Nephron progenitor cell (in vitro differentiated cells): Measurements from ENCODE around the gene PDPK1.

Source experiments
- DNase-seq: peaks from one replicate; pipeline ENCODE4 v3.0.0; 2021
- H3K27ac Mint-ChIP-seq: 2 replicates; pipeline ENCODE4 v1.8.0; 2021; ENCODE audit warnings: mild to moderate bottlenecking, moderate library complexity, mixed read lengths
- H3K27me3 Mint-ChIP-seq: 2 replicates; pipeline ENCODE4 v1.8.0; 2021; ENCODE audit warnings: mild to moderate bottlenecking, low read depth, mixed read lengths; ENCODE audit not compliant: poor library complexity
- H3K36me3 Mint-ChIP-seq: 2 replicates; pipeline ENCODE4 v1.8.0; 2021; ENCODE audit warnings: low read depth, mixed read lengths
- H3K4me1 Mint-ChIP-seq: 2 replicates; pipeline ENCODE4 v1.8.0; 2021; ENCODE audit warnings: mixed read lengths
- H3K4me3 Mint-ChIP-seq: 2 replicates; pipeline ENCODE4 v1.8.0; 2021; ENCODE audit warnings: mild to moderate bottlenecking, moderate library complexity, mixed read lengths
- H3K9me3 Mint-ChIP-seq: 2 replicates; pipeline ENCODE4 v1.8.0; 2021; ENCODE audit warnings: mild to moderate bottlenecking, moderate library complexity, mixed read lengths
- CTCF ChIP-seq: fragments of 200-600 bp; sonication (generic); IDR thresholded peaks from 2 replicates; pipeline ENCODE4 v1.5.0; 2021; ENCODE audit warnings: antibody characterized with exemption

The PDPK1 gene

GRCh38 chr16:2515180-2515851 is 22.5 kb upstream of the PDPK1 start:
- Mint-ChIP-seq H3K27ac (peak overlapping the region; percentile 96), H3K4me1 (peaks cover 71% of the 10 kb centered on the region), H3K27me3 (peaks cover 6% of the 10 kb centered on the region), H3K9me3 (no peaks in the 10 kb centered on the region), H3K36me3 (peaks cover 11% of the 10 kb centered on the region), H3K4me3 (peak overlapping the region; percentile 85)
- DNase-seq = no peak
- TF ChIP-seq CTCF = no peak

GRCh38 chr16:2516391-2517240 is 21.2 kb upstream of the PDPK1 start:
- H3K36me3 Mint-ChIP-seq = peaks cover 11% of the 10 kb centered on the region
- H3K4me3 Mint-ChIP-seq = peak overlapping the region; percentile 85
- DNase-seq = no peak
- no peak for TF ChIP-seq CTCF
- peaks cover 3% of the 10 kb centered on the region for H3K27me3 Mint-ChIP-seq
- peak overlapping the region; percentile 92 for H3K27ac Mint-ChIP-seq
- peaks cover 64% of the 10 kb centered on the region for H3K4me1 Mint-ChIP-seq
- H3K9me3 Mint-ChIP-seq = no peaks in the 10 kb centered on the region

- Mint-ChIP-seq H3K4me3 (no peak overlapping the region), H3K9me3 (no peaks in the 10 kb centered on the region), H3K27me3 (peaks cover 3% of the 10 kb centered on the region), H3K36me3 (peaks cover 11% of the 10 kb centered on the region), H3K27ac (no peak overlapping the region), H3K4me1 (peaks cover 50% of the 10 kb centered on the region)
- TF ChIP-seq CTCF = no peak
- DNase-seq = no peak
Measured at GRCh38 chr16:2517954-2518605, 19.7 kb upstream of the PDPK1 start.

GRCh38 chr16:2518823-2519710 is 18.8 kb upstream of the PDPK1 start:
- Mint-ChIP-seq H3K27me3 (peaks cover 3% of the 10 kb centered on the region), H3K36me3 (peaks cover 16% of the 10 kb centered on the region), H3K4me1 (peaks cover 48% of the 10 kb centered on the region), H3K4me3 (peak overlapping the region; percentile 85), H3K9me3 (no peaks in the 10 kb centered on the region), H3K27ac (peak overlapping the region; percentile 99)
- no peak for DNase-seq
- no peak for TF ChIP-seq CTCF

GRCh38 chr16:2519711-2520080 is 18.1 kb upstream of the PDPK1 start:
- Mint-ChIP-seq H3K27ac (peak overlapping the region; percentile 99), H3K36me3 (peaks cover 22% of the 10 kb centered on the region), H3K27me3 (peaks cover 6% of the 10 kb centered on the region), H3K4me1 (peaks cover 45% of the 10 kb centered on the region), H3K4me3 (peak overlapping the region; percentile 85), H3K9me3 (no peaks in the 10 kb centered on the region)
- no peak for DNase-seq
- no peak for TF ChIP-seq CTCF
